Endometrial microvascular endothelial cells (primary cell): ENCODE results near the gene RPP21. TPM values are rescaled to one million over a fixed set of nuclear protein-coding genes. Genes with fewer than 3 reads are reported as not detected.

Experiments used
- in situ Hi-C: cut with HindIII; loops from 2 replicates; pipeline ENCODE4 v1.10.0; 2017; ENCODE audit warnings: low sequenced_read_pairs, low pct_unique_long_range_greater_than_20kb; ENCODE audit errors: inconsistent ontology term
- total RNA-seq: library from RNA; depleted of rRNA; stranded (reverse); fragments of >200 nt; gene quantifications from one replicate; pipeline ENCODE4 v1.2.3, GENCODE V29; 2015; ENCODE audit errors: inconsistent ontology term

The RPP21 gene
- total RNA-seq, 1 donor from 2014 or later, result 78.4 TPM

GRCh38 chr6:30327232-30327746, 17.7 kb upstream of the RPP21 start:
- in situ Hi-C loops, result no loop called here

DNA sequence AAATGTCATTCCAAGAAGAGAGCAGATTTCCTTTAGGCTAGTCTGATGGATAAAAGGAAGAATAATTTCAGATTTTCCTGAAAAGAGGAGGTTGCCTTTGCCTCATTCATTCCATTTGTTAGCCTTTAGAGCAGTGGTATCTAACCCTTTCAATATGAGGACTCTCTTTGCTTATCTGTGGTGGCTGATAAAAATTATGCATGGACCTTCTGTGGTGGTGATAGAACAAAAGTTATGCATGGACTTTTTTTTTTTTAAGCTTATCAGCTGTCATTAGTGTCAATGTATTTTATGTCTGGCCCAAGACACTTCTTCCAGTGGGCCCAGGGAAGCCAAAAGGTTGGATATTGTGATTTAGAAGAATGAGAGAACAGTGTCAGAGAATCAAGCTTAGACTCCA, 16.6 kb upstream of the RPP21 start:
- in situ Hi-C loops, result no loop called here

DNA sequence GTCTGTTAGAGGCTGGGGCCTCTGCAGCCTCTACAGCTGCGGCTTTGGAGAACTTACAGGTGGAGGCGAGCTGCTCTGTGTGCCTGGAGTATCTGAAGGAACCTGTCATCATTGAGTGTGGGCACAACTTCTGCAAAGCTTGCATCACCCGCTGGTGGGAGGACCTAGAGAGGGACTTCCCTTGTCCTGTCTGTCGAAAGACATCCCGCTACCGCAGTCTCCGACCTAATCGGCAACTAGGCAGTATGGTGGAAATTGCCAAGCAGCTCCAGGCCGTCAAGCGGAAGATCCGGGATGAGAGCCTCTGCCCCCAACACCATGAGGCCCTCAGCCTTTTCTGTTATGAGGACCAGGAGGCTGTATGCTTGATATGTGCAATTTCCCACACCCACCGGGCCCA, 15.6 kb upstream of the RPP21 start:
- in situ Hi-C loops, result no loop called here

- in situ Hi-C loops, result no loop called here
Measured at GRCh38 chr6:30331981-30332380, 13.0 kb upstream of the RPP21 start.

GRCh38 chr6:30334075-30334783, 10.7 kb upstream of the RPP21 start:
- in situ Hi-C loops, result no loop called here

GRCh38 chr6:30340589-30341054, 4.3 kb upstream of the RPP21 start:
- in situ Hi-C loops, result no loop called here

- in situ Hi-C loops, result no loop called here
Measured at GRCh38 chr6:30341218-30341617, 3.7 kb upstream of the RPP21 start.

- in situ Hi-C loops, result no loop called here
Measured at GRCh38 chr6:30341728-30342127, 3.2 kb upstream of the RPP21 start.

GRCh38 chr6:30344191-30344867, 627 bp upstream of the RPP21 start:
- in situ Hi-C loops, result no loop called here

- in situ Hi-C loops, result no loop called here
Measured at GRCh38 chr6:30345852-30346251, 896 bp downstream of the RPP21 start.

DNA sequence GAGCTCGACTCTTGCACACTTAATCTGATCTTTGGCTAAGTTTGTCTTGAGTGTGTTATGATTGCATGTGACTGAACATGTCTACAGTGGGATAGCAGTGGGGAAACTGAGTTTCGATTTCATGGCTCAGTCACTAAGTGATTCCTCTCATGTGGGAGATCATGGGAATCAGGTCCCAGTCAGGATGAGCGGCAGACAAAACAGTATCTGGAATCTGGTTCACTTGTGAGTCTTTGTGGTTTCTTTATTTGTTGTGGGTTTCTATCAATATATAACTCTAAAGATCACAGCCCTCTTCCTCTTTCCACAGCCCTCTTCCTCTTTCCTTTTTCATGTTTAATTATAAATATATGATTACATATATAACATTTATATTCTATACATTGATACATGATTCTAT, 4.0 kb downstream of the RPP21 start:
- in situ Hi-C loops, result no loop called here

- in situ Hi-C loops, result no loop called here
Measured at GRCh38 chr6:30349421-30350177, 4.6 kb downstream of the RPP21 start.

- in situ Hi-C loops, result no loop called here
Measured at GRCh38 chr6:30350524-30350923, 5.6 kb downstream of the RPP21 start.

GRCh38 chr6:30352550-30352949, 7.6 kb downstream of the RPP21 start:
- in situ Hi-C loops, result no loop called here

DNA sequence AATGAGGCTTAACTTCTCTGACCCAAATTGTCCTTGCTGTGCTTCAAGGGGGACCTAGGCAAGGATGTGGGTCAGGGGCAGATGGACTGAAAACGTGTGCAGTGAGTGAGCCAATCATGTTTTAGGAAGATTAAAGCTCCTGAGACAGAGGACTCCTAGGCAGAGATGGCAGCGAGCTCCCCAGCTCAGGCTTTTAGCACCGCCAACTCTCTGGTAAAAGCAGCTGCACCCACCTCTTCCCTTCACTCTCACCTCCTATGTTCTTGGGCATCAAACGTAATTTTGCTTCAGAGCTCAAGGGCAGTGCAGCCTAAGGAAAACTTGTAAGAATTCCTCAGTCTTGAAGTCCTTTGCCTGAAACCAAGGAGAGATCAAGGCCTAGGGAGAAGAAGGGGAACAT, 10.3 kb downstream of the RPP21 start:
- in situ Hi-C loops, result no loop called here

DNA sequence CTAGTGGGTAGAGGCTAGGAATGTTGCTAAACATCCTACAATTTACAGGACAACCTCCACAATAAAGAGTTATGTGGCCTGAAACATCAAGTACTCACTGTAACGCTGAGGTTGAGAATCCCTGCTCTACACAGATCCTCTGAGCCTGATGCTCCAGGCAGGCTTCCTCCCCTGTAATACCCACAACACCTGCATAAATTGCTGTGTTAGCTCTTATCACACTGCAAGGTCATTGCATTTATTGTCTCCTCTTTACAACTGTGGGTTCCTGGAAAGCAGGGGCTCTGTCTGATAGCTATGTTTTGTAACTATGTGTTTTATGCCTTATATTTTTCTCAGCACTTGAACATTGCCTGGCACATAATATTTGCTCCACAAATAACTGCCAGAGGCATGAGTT, 11.6 kb downstream of the RPP21 start:
- in situ Hi-C loops, result no loop called here

GRCh38 chr6:30357678-30358540, 13.0 kb downstream of the RPP21 start:
- in situ Hi-C loops, result no loop called here

DNA sequence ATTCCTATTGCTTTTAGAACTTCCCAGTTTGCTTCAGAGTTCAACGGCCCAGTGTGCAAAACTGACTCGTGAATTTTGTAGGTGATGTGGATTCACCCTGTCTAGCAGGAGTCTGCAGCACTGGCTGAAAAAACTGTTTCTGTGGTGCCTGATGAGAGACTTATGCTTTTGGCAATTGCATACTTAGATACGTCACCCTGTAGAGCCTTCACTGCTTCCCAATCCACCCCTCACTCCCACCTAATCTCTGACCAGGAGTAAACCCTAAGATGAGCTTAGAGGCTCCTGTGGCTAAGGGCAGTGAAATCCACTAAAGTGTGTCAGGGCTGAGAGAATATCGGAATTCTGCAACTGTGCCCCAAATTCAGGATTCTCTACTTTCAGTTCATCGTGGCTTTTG, 14.3 kb downstream of the RPP21 start:
- in situ Hi-C loops, result no loop called here

DNA sequence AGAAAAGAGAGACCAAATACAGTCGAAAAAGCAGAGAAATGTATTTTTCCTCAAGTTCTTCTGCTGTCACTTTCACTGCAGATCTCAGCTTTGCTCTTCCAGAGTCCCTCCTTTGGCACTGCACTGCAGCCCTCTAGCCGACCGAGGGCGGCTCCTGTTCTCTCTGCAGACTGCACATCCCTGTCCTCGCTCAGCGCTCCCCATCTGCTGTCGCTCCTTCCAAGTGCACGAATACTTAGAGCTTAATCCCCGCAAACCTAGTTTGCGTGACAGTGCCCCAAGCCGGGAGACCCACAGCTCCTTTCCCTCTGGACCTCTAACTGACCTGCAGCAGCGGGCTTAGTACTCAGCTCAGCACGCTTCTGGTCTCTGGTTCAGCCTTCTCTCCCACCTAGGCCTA, 15.2 kb downstream of the RPP21 start:
- in situ Hi-C loops, result no loop called here
